GM12873 (cell line): ENCODE measurements around the gene RASA3.

Source experiments
- TF ChIP-seq, protein P1 (sequence below): IDR thresholded peaks from 2 replicates; pipeline ENCODE4 v1.5.1; 2012; ENCODE audit warnings: low read depth, mild to moderate bottlenecking, moderate library complexity, low read length, control low read depth; ENCODE audit not compliant: insufficient read depth; ENCODE audit errors: missing control alignments

RASA3 gene

DNA sequence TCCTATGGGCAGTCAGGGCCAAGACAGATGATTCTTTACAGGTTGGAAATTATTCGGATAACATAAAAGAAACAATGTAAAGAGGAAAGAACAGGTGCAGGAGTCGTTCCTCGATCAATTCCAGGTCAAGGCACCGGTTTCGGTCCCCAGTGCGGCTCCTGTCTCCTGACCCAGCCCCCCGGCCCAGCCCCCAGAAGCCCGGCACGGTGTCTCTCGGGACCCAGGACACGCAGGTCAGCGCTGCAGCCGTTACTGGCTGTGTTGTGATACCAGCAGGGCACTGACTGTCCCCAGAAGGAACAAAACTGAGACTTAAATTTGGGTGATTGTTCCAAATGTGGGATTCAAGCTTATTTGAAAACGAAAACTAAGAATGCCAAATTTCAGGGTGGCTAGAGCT lies 8.5 kb downstream of the RASA3 start:
- TF ChIP-seq, protein P1, sequence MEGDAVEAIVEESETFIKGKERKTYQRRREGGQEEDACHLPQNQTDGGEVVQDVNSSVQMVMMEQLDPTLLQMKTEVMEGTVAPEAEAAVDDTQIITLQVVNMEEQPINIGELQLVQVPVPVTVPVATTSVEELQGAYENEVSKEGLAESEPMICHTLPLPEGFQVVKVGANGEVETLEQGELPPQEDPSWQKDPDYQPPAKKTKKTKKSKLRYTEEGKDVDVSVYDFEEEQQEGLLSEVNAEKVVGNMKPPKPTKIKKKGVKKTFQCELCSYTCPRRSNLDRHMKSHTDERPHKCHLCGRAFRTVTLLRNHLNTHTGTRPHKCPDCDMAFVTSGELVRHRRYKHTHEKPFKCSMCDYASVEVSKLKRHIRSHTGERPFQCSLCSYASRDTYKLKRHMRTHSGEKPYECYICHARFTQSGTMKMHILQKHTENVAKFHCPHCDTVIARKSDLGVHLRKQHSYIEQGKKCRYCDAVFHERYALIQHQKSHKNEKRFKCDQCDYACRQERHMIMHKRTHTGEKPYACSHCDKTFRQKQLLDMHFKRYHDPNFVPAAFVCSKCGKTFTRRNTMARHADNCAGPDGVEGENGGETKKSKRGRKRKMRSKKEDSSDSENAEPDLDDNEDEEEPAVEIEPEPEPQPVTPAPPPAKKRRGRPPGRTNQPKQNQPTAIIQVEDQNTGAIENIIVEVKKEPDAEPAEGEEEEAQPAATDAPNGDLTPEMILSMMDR, result no peak

GRCh38 chr13:114123448-114123847 lies 9.0 kb downstream of the RASA3 start:
- TF ChIP-seq, protein P1, result no peak

DNA sequence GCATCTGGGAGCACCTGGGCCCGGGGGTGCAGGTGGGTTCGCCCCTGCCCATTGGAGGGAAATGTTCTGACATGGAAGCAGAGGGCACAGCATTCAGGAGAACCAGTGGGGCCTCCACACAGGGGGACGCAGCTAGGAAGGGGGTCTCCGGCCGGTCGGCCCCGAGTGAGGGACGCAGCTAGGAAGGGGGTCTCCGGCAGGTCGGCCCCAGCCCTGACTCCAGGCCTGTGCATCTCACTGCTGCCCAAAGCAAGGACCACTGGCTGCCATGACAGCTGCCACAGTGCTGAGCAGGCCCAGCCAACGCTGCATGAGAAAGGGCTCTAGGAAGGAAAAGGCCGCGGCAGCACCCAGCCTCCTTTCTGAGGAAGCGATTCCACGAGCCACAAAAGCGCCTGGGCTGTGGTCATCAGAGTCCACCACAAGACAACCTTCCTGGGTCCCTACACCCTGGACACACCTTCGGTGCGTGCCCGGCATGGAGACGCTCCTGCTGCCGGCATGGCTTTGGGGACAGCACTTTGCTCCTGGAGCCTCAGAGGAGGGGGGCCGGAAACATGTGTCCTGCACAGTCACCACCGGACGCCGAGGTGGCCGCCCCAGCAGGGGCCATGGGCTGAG lies 9.7 kb downstream of the RASA3 start:
- TF ChIP-seq, protein P1, result no peak

- TF ChIP-seq, protein P1, result no peak
Measured at GRCh38 chr13:114122127-114122511, 10.3 kb downstream of the RASA3 start.

DNA sequence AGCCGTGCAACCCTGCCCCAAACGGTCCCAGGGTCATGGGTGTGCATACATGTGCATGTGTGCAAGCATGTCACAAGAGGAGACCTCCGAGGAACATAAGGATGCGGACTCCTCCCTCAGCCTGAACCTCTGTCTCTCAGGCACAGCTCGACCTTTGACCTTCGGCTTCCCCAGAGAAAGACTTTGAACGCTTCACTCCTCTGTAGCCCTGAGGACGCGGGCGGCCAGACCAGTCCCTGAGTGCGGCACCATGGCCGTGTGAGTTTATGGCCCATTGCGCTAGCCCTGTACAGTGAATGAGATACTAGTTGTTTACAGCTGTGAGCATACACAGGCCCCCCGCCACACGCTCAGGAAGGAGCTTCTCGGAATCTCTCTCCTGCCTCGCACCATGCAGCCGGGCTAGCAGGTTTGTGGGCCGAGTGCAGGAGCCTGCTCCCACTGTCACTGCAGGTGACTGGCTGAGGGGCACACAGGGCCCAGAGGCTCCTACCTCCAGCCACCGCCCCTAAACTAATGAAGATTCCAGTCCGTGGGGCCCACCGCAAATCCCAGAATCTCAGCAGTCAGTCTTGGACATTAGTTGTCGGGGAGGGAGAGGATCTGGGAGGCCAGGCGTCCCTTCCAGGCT lies 10.8 kb downstream of the RASA3 start:
- TF ChIP-seq, protein P1, result no peak

- TF ChIP-seq, protein P1, result no peak
Measured at GRCh38 chr13:114121031-114121430, 11.4 kb downstream of the RASA3 start.

DNA sequence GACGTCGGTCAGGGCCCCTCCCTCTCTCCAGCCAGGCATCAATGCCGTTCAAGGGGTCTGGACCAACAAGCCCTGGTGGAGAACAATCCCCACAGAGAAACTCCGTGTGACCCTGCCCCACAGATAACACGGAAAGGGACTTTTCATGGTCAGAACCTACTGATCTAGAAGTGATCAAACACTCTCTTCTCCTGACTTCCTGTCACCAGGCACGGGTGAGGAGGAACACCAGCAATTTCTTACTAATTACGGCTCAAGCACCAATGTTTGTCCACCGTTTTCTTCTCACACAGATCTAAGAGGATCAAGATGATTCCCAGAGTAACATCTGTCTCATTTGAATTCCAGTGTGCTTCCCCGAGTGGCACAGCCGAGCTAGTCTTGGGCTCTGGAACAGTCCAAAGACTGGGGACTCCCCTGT lies 11.8 kb downstream of the RASA3 start:
- TF ChIP-seq, protein P1, result no peak
